A549 treated with Hydrocortisone at 1 μM for 4 hours (cell line): Measurements from ENCODE around the gene HPN. TPM values are rescaled to one million over a fixed set of nuclear protein-coding genes. Genes with fewer than 3 reads are reported as not detected.

Experiments
- total RNA-seq: library from RNA; stranded (reverse); fragments of 200-300 nt; extraction: Qiagen RNA extraction; gene quantifications from 5 replicates; pipeline ENCODE4 v1.2.3, GENCODE V29; 2022

HPN gene
- 0.06 to 0.20 TPM (median 0.20 TPM) in 3 of 5 replicates, not detected in the others for total RNA-seq

GRCh38 chr19:35041548-35042055 lies at the start of gene HPN:
TSS of gene HPN (plus strand) at chr19:35041721. CDS start at chr19:35042507, 786 bp downstream.

GRCh38 chr19:34999498-35000337 lies 41.8 kb upstream of the HPN start, which contains the start of gene GRAMD1A:
TSS of gene GRAMD1A (plus strand) at chr19:35000323. CDS start at chr19:35000479, 156 bp downstream.

GRCh38 chr19:35030257-35031071 lies 11.1 kb upstream of the HPN start, which contains the start of gene SCN1B:
TSS of gene SCN1B (plus strand) at chr19:35030470. CDS start at chr19:35030821, 351 bp downstream.

GRCh38 chr19:35115177-35115951 lies 73.8 kb downstream of the HPN start, which contains the start of gene FXYD3:
TSS of gene FXYD3 (plus strand) at chr19:35115823. CDS start at chr19:35119377, 3,554 bp downstream.

Other genes starting within 250 kb of the HPN start
- 4.7 to 6.8 TPM (median 4.9 TPM) in 5 replicates for gene ZNF30, start 114.8 kb upstream of the HPN start, total RNA-seq
- 1.4 to 2.0 TPM (median 1.6 TPM) in 5 replicates for gene ZNF792, start 77.5 kb upstream of the HPN start, total RNA-seq
- gene GRAMD1A, start 41.4 kb upstream of the HPN start, total RNA-seq: 142 to 158 TPM (median 147 TPM) in 5 replicates
- gene SCN1B, start 11.3 kb upstream of the HPN start, total RNA-seq: 12.9 to 20.2 TPM (median 18.8 TPM) in 5 replicates
- gene FXYD3, start 74.1 kb downstream of the HPN start, total RNA-seq: 0.18 to 0.71 TPM (median 0.32 TPM) in 5 replicates
- gene LGI4, start 93.3 kb downstream of the HPN start, total RNA-seq: 0.21 to 0.42 TPM (median 0.26 TPM) in 5 replicates
- gene FXYD1, start 97.1 kb downstream of the HPN start, total RNA-seq: 0.32 to 0.59 TPM (median 0.33 TPM) in 3 of 5 replicates, not detected in the others
- 0.17 to 0.44 TPM (median 0.25 TPM) in 5 replicates for gene FXYD7, start 101.5 kb downstream of the HPN start, total RNA-seq
- 175 to 215 TPM (median 202 TPM) in 5 replicates for gene FXYD5, start 113.0 kb downstream of the HPN start, total RNA-seq
- gene FAM187B, start 187.0 kb downstream of the HPN start, total RNA-seq: not detected in 5 replicates
- gene LSR, start 207.3 kb downstream of the HPN start, total RNA-seq: 6.8 to 12.1 TPM (median 10.2 TPM) in 5 replicates
- gene USF2, start 227.2 kb downstream of the HPN start, total RNA-seq: 120 to 158 TPM (median 149 TPM) in 5 replicates
- 0.02 to 0.22 TPM (median 0.12 TPM) in 3 of 5 replicates, not detected in the others for gene HAMP, start 240.8 kb downstream of the HPN start, total RNA-seq